ENCODE results near the gene FUT2. TPM values are rescaled to one million over a fixed set of nuclear protein-coding genes. Genes with fewer than 3 reads are reported as not detected.

Gene FUT2
- total and polyA plus RNA-seq, 2 of the 13 experiments (the other 11 are each of a cell fraction or from before 2014, with no cell fraction given), result 0.07 TPM; not detected in 1

DNA sequence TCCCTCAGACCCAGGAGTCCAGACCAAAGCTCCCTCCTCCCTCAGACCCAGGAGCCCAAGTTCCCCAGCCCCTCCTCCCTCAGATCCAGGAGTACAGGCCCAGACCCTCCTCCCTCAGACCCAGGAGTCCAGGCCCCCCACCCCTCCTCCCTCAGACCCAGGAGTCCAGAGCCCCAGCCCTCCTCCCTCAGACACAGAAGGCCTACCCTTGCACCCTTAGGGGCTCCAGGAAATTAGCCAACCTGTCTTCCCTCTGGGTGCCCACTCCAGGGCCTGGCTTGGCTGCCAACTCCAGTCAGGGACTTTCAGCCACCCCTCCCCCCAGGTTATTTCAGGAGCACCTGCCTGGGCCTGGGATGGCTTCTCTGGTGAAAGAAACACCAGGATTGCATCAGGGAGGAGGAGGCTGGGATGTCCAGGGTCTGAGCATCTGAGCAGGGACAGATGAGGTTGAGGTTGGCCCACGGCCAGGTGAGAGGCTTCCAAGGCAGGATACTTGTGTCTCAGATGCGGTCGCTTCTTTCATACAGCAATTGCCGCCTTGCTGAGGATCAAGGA, 59.4 kb downstream of the FUT2 start, which contains the start of gene FGF21 (continued):
- TF ChIP-seq, protein P1, sequence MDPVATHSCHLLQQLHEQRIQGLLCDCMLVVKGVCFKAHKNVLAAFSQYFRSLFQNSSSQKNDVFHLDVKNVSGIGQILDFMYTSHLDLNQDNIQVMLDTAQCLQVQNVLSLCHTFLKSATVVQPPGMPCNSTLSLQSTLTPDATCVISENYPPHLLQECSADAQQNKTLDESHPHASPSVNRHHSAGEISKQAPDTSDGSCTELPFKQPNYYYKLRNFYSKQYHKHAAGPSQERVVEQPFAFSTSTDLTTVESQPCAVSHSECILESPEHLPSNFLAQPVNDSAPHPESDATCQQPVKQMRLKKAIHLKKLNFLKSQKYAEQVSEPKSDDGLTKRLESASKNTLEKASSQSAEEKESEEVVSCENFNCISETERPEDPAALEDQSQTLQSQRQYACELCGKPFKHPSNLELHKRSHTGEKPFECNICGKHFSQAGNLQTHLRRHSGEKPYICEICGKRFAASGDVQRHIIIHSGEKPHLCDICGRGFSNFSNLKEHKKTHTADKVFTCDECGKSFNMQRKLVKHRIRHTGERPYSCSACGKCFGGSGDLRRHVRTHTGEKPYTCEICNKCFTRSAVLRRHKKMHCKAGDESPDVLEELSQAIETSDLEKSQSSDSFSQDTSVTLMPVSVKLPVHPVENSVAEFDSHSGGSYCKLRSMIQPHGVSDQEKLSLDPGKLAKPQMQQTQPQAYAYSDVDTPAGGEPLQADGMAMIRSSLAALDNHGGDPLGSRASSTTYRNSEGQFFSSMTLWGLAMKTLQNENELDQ (CRISPR knock-in tag; IDR thresholded peaks at IDR 0.05; ENCODE audit: borderline replicate concordance), result no peak
- peak; percentile 45; the same call in 1 of the 2 replicates for TF ChIP-seq CBX5 (CRISPR knock-in tag; IDR thresholded peaks at IDR 0.05; ENCODE audit: borderline replicate concordance)
- peak in 1 of 2 experiments; percentile 54; a peak in 1 of 4 replicates for TF ChIP-seq KLF16 (CRISPR knock-in tag; IDR thresholded peaks at IDR 0.05)
- no peak for TF ChIP-seq ZNF746 (CRISPR knock-in tag; IDR thresholded peaks at IDR 0.05)
- TF ChIP-seq NAIF1 (CRISPR knock-in tag; IDR thresholded peaks at IDR 0.05; ENCODE audit: borderline replicate concordance), result no peak
- TF ChIP-seq, protein P2, sequence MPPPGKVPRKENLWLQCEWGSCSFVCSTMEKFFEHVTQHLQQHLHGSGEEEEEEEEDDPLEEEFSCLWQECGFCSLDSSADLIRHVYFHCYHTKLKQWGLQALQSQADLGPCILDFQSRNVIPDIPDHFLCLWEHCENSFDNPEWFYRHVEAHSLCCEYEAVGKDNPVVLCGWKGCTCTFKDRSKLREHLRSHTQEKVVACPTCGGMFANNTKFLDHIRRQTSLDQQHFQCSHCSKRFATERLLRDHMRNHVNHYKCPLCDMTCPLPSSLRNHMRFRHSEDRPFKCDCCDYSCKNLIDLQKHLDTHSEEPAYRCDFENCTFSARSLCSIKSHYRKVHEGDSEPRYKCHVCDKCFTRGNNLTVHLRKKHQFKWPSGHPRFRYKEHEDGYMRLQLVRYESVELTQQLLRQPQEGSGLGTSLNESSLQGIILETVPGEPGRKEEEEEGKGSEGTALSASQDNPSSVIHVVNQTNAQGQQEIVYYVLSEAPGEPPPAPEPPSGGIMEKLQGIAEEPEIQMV (CRISPR knock-in tag; IDR thresholded peaks at IDR 0.05; ENCODE audit: low read depth), result no peak
- TF ChIP-seq ZNF781 (CRISPR knock-in tag; IDR thresholded peaks at IDR 0.05; ENCODE audit: borderline replicate concordance, not compliant biosample characterization), result no peak
- TF ChIP-seq, protein P3, sequence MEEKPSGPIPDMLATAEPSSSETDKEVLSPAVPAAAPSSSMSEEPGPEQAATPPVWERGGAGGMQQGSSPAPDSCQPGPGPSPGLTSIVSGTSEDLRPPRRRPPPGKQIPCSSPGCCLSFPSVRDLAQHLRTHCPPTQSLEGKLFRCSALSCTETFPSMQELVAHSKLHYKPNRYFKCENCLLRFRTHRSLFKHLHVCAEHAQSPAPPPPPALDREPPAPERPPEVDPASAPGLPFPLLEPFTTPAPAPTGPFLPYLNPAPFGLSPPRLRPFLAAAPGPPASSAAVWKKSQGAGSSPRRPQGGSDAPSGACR (CRISPR knock-in tag; IDR thresholded peaks at IDR 0.05), result no peak
- no peak for TF ChIP-seq ZNF546 (CRISPR knock-in tag; conservative IDR thresholded peaks at IDR 0.05)
- TF ChIP-seq, protein P4, sequence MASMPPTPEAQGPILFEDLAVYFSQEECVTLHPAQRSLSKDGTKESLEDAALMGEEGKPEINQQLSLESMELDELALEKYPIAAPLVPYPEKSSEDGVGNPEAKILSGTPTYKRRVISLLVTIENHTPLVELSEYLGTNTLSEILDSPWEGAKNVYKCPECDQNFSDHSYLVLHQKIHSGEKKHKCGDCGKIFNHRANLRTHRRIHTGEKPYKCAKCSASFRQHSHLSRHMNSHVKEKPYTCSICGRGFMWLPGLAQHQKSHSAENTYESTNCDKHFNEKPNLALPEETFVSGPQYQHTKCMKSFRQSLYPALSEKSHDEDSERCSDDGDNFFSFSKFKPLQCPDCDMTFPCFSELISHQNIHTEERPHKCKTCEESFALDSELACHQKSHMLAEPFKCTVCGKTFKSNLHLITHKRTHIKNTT (CRISPR knock-in tag; IDR thresholded peaks at IDR 0.05), result no peak
- TF ChIP-seq NPAS2 (CRISPR knock-in tag; IDR thresholded peaks at IDR 0.05; ENCODE audit: borderline replicate concordance), result no peak
- no peak for TF ChIP-seq ZNF441 (CRISPR knock-in tag; IDR thresholded peaks at IDR 0.05; ENCODE audit: borderline replicate concordance)
- TF ChIP-seq, protein P5, sequence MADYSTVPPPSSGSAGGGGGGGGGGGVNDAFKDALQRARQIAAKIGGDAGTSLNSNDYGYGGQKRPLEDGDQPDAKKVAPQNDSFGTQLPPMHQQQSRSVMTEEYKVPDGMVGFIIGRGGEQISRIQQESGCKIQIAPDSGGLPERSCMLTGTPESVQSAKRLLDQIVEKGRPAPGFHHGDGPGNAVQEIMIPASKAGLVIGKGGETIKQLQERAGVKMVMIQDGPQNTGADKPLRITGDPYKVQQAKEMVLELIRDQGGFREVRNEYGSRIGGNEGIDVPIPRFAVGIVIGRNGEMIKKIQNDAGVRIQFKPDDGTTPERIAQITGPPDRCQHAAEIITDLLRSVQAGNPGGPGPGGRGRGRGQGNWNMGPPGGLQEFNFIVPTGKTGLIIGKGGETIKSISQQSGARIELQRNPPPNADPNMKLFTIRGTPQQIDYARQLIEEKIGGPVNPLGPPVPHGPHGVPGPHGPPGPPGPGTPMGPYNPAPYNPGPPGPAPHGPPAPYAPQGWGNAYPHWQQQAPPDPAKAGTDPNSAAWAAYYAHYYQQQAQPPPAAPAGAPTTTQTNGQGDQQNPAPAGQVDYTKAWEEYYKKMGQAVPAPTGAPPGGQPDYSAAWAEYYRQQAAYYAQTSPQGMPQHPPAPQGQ (CRISPR knock-in tag; IDR thresholded peaks at IDR 0.05; ENCODE audit: borderline replicate concordance), result no peak
- TF ChIP-seq, protein P6, sequence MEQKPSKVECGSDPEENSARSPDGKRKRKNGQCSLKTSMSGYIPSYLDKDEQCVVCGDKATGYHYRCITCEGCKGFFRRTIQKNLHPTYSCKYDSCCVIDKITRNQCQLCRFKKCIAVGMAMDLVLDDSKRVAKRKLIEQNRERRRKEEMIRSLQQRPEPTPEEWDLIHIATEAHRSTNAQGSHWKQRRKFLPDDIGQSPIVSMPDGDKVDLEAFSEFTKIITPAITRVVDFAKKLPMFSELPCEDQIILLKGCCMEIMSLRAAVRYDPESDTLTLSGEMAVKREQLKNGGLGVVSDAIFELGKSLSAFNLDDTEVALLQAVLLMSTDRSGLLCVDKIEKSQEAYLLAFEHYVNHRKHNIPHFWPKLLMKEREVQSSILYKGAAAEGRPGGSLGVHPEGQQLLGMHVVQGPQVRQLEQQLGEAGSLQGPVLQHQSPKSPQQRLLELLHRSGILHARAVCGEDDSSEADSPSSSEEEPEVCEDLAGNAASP (CRISPR knock-in tag; IDR thresholded peaks at IDR 0.05; ENCODE audit: borderline replicate concordance), result peak; percentile 35; the same call in 1 of the 2 replicates
- no peak for TF ChIP-seq HDAC1 (CRISPR knock-in tag; IDR thresholded peaks at IDR 0.05)
- TF ChIP-seq ZNF577 (CRISPR knock-in tag; IDR thresholded peaks at IDR 0.05; ENCODE audit: borderline replicate concordance, low read depth), result no peak
- TF ChIP-seq ZNF143 (CRISPR knock-in tag; IDR thresholded peaks at IDR 0.05), result no peak
- no peak for TF ChIP-seq NFRKB (IDR thresholded peaks at IDR 0.05)
- no peak for TF ChIP-seq ZNF629 (CRISPR knock-in tag; conservative IDR thresholded peaks at IDR 0.05)
- no peak for TF ChIP-seq MEIS1 (CRISPR knock-in tag; IDR thresholded peaks at IDR 0.05; ENCODE audit: borderline replicate concordance)
- no peak for TF ChIP-seq CC2D1A (CRISPR knock-in tag; IDR thresholded peaks at IDR 0.05)
